RKO (cell line): ENCODE measurements around the gene SLC2A1.

Experiments
- DNase-seq: peaks from one replicate; pipeline ENCODE4 v3.0.0-alpha.2; 2016; ENCODE audit warnings: low spot score

The SLC2A1 gene

GRCh38 chr1:42891465-42892138, 67.1 kb downstream of the SLC2A1 start:
- DNase-seq, result no peak

DNA sequence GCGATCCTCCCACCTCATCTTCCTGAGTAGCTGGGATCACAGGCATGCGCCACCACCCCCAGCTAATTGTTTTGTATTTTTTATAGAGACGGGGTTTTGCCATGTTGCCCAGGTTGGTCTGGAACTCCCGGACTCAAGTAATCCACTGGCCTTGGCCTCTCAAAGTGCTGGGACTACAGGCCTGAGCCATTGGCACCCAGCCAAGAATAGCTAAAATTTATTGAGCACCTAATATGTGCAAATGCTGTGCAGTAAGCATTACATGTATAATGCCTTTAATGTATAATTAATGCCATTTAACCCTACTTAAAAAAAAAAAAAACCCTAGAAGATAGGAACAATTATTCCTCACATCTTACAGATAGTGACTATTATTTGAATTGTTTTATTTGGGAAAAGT, 69.4 kb downstream of the SLC2A1 start:
- DNase-seq, result no peak

GRCh38 chr1:42888013-42888633, 70.5 kb downstream of the SLC2A1 start:
- no peak for DNase-seq

GRCh38 chr1:42887366-42887765, 71.3 kb downstream of the SLC2A1 start:
- DNase-seq, result no peak

DNA sequence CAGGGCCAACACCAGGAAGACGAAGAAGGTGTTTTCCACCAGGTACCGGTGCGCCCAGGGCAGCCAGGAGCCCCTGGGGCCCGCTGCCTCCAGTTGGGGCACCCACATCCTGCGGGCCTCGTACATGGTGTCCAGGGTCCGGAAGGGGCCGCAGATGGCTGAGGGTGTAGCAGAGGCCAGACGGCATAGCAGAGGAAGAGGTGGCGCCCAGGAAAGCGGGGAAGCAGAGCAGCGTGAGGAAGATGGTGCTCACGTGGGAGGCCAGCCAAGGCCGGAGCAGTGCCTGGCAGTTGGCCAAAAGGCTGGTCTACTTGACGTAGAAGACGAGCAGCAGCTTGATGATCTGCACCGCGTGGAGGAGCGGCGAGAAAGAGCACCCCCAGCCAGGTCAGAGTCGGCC, 71.9 kb downstream of the SLC2A1 start:
- no peak for DNase-seq

GRCh38 chr1:42886046-42886739, 72.5 kb downstream of the SLC2A1 start:
- DNase-seq, result no peak

GRCh38 chr1:42880384-42880783, 78.3 kb downstream of the SLC2A1 start:
- no peak for DNase-seq

DNA sequence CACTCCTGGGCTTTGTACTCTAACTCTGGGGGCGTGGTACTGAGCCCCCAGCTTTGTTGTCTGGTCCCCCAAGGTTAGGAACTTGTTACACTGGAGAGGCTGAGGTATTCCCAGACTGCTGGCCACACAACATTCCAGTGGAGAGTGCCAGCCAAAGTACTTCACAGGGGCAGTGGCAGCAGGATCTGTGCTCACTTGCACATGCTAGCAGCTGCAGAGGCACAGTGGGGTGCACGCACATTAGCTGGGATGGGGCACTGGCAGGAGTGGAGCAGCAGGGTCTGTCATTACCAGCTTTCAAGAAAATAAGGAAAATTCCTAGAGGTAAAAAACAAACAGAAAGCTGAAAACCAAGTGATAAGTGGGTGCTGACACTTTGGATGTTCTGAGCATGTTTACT, 81.3 kb downstream of the SLC2A1 start:
- no peak for DNase-seq

- DNase-seq, result no peak
These were observed 82.7 kb downstream of the SLC2A1 start for GRCh38 chr1:42876009-42876408.
